Uterus (tissue), 4 donors: ENCODE measurements around the gene MEPE. TPM values are rescaled to one million over a fixed set of nuclear protein-coding genes. Genes with fewer than 3 reads are reported as not detected.

Experiments
- DNase-seq, 2 donors: peaks; one replicate each; pipeline ENCODE4 v3.0.0-alpha.2; 2019 to 2020
- H3K27ac ChIP-seq, 2 donors: fragments of 200-600 bp; sonication (generic); 1 replicate in 1 of 2; 2 replicates in 1 of 2; pipeline ENCODE4 v1.5.1; 2016 to 2018
- H3K27me3 ChIP-seq, 2 donors: fragments of 200-600 bp; sonication (generic); one replicate each; pipeline ENCODE4 v1.5.1; 2018 to 2019; ENCODE audit warnings: control low read depth in 1 of 2
- H3K36me3 ChIP-seq, 2 donors: fragments of 200-600 bp; sonication (generic); one replicate each; pipeline ENCODE4 v1.5.1; 2019; ENCODE audit warnings: control low read depth in 1 of 2
- H3K4me1 ChIP-seq, 2 donors: fragments of 200-600 bp; sonication (generic); one replicate each; pipeline ENCODE4 v1.5.1; 2018 to 2019; ENCODE audit warnings: control low read depth in 1 of 2
- H3K4me3 ChIP-seq, 2 donors: fragments of 200-600 bp; sonication (generic); 1 replicate in 1 of 2; 2 replicates in 1 of 2; pipeline ENCODE4 v1.5.1; 2018 to 2019; ENCODE audit warnings: mild to moderate bottlenecking in 1 of 2
- H3K9me3 ChIP-seq, 2 donors: fragments of 200-600 bp; sonication (generic); one replicate each; pipeline ENCODE4 v1.5.1; 2019; ENCODE audit warnings: control low read depth in 1 of 2
- POLR2A ChIP-seq, 2 donors: fragments of 450-650 bp; IDR thresholded peaks; one replicate each; pipeline ENCODE4 v1.6.1; 2016; ENCODE audit warnings: antibody characterized with exemption in 2 of 2, mild to moderate bottlenecking in 1 of 2, moderate library complexity in 1 of 2
- intact Hi-C: fragments of 100-400 bp; cut with DNase I; formaldehyde crosslinking; loops from one replicate; pipeline ENCODE4 v1.15.1; 2023; ENCODE audit warnings: low total_unique reads
- total RNA-seq, 4 donors: library from RNA; depleted of rRNA in 3 of 4; stranded (reverse); fragments of >200 nt in 3 of 4; gene quantifications; one replicate each; pipeline versions ENCODE4 v1.1.0 to v1.2.4, GENCODE V29; 2014 to 2023
- TF ChIP-seq, protein P1 (sequence below), 4 experiments: fragments of 200-600 bp in 2 of 4; fragments of 450-650 bp in 2 of 4; sonication (generic) in 2 of 4; IDR thresholded peaks; one replicate each; pipeline ENCODE4 v1.5.1; 2016 to 2019; ENCODE audit warnings: antibody characterized with exemption in 4 of 4, mild to moderate bottlenecking in 2 of 4, moderate library complexity in 1 of 4
- donor health status: DM: yes; HTN: yes; CAD: no.

Gene MEPE, protein sequence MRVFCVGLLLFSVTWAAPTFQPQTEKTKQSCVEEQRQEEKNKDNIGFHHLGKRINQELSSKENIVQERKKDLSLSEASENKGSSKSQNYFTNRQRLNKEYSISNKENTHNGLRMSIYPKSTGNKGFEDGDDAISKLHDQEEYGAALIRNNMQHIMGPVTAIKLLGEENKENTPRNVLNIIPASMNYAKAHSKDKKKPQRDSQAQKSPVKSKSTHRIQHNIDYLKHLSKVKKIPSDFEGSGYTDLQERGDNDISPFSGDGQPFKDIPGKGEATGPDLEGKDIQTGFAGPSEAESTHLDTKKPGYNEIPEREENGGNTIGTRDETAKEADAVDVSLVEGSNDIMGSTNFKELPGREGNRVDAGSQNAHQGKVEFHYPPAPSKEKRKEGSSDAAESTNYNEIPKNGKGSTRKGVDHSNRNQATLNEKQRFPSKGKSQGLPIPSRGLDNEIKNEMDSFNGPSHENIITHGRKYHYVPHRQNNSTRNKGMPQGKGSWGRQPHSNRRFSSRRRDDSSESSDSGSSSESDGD
- total RNA-seq: not detected

DNA sequence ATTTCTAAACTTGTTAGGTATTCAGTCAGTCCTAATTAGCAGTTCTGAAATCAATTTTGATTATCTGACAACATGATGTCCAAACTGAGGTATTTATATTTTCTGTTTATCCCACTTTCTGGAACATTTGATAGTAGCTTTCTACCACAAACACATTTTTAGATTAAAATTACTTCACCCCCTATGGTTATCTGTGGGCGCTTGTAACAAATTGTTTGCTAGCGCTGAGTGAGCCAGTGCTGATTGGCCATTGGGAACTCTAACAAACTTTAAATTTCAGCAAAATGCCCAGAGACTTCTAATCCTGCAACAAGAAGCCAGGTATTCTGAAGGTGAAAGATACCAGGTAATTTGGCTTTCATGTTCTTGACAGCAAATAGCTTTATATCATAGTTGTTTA, at the start of gene MEPE:
Gene MEPE (plus strand): TSS at position 301 of the 400 bp plus-strand sequence. CDS start 1,746 bp downstream, outside the sequence.
- no peaks in the 10 kb centered on the region for H3K36me3 ChIP-seq
- no peaks in the 10 kb centered on the region for H3K27me3 ChIP-seq
- no peak within 1 kb of the TSS for H3K27ac ChIP-seq
- H3K4me1 ChIP-seq: no peaks in the 10 kb centered on the region
- intact Hi-C loops: no loop called here
- TF ChIP-seq POLR2A (IDR thresholded peaks at IDR 0.05): no peak
- TF ChIP-seq, protein P1, sequence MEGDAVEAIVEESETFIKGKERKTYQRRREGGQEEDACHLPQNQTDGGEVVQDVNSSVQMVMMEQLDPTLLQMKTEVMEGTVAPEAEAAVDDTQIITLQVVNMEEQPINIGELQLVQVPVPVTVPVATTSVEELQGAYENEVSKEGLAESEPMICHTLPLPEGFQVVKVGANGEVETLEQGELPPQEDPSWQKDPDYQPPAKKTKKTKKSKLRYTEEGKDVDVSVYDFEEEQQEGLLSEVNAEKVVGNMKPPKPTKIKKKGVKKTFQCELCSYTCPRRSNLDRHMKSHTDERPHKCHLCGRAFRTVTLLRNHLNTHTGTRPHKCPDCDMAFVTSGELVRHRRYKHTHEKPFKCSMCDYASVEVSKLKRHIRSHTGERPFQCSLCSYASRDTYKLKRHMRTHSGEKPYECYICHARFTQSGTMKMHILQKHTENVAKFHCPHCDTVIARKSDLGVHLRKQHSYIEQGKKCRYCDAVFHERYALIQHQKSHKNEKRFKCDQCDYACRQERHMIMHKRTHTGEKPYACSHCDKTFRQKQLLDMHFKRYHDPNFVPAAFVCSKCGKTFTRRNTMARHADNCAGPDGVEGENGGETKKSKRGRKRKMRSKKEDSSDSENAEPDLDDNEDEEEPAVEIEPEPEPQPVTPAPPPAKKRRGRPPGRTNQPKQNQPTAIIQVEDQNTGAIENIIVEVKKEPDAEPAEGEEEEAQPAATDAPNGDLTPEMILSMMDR (IDR thresholded peaks at IDR 0.05): no peak
- H3K9me3 ChIP-seq: no peaks in the 10 kb centered on the region
- H3K4me3 ChIP-seq: no peak within 1 kb of the TSS
- no peak for DNase-seq

DNA sequence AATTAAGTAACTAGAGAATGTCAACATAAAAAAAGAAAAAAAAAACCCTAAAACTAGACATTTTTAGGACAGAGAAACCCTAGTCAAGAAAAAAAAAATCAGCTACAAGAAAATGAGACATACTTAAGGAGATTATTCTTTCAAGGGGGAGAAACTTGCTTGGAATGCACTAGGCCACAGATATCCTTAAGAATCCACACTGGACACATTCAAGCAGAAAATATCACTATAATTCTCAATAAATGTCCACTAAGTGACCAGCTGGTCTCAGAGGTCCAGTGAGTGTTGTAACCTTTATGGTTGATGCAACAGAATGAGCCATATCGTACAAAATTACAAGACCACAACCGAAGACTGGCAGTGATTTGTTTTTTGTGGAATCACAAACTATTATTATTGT, 49.0 kb upstream of the MEPE start:
- H3K27ac ChIP-seq: no peak overlapping the region
- intact Hi-C loops: no loop called here

DNA sequence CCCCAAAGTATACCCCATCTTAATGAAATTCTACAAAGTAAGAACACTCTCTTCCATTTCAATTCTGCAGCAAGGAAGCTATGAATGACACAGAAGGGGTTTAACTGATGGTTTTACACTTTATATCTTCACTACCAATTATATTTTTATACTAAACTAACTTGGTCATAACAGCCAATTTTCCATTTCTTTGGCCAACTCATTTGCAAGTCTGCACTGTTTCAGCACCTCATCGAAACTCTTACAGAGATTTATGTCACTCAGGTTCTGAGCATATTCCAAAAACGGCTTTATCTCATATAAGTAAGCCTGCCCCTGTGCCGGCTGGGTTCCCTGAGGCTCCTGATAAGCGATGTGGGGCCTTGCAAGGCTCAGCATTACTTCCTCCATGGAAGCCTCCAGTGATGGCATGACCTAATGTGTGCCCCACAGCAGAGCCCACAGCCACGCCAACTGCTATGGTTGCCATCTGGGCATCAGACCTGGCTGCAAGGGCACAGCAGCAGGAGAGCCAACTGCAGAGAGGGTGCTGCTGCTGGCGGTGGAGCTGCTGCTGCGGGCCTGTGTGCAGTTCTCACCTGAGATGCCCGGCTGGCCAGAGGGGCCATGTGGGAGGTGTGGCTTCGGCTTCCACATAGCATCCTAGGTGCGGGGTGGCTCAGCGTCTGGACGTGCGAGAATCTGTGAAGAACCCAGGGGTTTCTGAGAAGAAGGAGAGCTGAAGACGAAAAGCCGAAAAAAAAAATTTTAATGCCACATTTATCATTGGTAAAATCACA, 46.8 kb upstream of the MEPE start:
- Histone ChIP-seq H3K4me3 (no peak overlapping the region), H3K36me3 (no peaks in the 10 kb centered on the region), H3K9me3 (no peaks in the 10 kb centered on the region), H3K27ac (no peak overlapping the region), H3K27me3 (no peaks in the 10 kb centered on the region), H3K4me1 (no peaks in the 10 kb centered on the region)
- intact Hi-C loops: no loop called here
- TF ChIP-seq, protein P1 (IDR thresholded peaks at IDR 0.05): no peak
- TF ChIP-seq POLR2A (IDR thresholded peaks at IDR 0.05): no peak
- DNase-seq: no peak

More for the DNA sequence above, 49.0 kb upstream of the MEPE start:
- no peaks in the 10 kb centered on the region for H3K4me1 ChIP-seq
- no peaks in the 10 kb centered on the region for H3K9me3 ChIP-seq
- no peak for DNase-seq
- TF ChIP-seq, protein P1 (IDR thresholded peaks at IDR 0.05): no peak
- no peak for TF ChIP-seq POLR2A (IDR thresholded peaks at IDR 0.05)
- no peaks in the 10 kb centered on the region for H3K27me3 ChIP-seq
- H3K36me3 ChIP-seq: no peaks in the 10 kb centered on the region
- no peak overlapping the region for H3K4me3 ChIP-seq

DNA sequence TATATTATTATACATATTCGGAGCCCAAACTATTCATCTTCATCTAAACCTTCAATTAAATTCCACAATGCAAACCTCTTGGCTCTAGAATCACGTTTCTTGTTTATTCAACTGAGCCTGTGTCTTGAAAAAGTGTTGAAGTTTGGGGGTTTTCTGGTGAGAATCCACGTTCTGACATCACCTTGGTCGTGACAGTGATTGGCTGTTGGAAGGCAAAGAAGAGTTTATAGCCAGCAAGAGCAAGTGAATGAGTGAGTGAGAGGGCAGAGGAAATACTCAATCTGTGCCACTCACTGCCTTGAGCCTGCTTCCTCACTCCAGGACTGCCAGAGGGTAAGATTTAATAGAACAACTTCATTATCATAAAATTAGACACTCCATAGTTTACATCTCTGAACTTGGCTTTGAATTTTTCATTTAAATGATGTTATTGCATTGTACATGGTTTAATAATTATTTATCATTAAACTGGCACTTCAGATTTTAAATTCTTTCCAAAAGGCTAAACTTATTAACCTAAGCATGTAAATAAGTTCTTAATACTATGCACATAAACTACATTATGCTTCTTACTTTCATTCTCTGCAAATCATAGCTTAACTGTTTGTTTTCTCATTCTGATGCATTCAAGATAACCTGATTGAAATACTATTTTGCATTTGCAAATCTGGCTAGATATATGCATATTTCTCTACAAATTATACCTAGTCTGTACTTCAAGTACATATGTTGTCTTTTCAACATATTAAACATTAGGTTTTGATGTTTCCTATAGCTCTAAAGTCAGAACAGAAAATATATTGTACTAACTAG, 33.3 kb upstream of the MEPE start, which contains the start of gene IBSP:
Gene IBSP (plus strand): TSS at position 254 of the 813 bp plus-strand sequence. CDS start 2,808 bp downstream, outside the sequence.
- H3K4me1 ChIP-seq: no peaks in the 10 kb centered on the region
- no peak for DNase-seq
- H3K4me3 ChIP-seq: no peak within 1 kb of the TSS
- intact Hi-C loops: no loop called here
- TF ChIP-seq, protein P1 (IDR thresholded peaks at IDR 0.05): no peak
- no peak for TF ChIP-seq POLR2A (IDR thresholded peaks at IDR 0.05)
- no peak within 1 kb of the TSS for H3K27ac ChIP-seq
- no peaks in the 10 kb centered on the region for H3K36me3 ChIP-seq
- no peaks in the 10 kb centered on the region for H3K9me3 ChIP-seq
- H3K27me3 ChIP-seq: no peaks in the 10 kb centered on the region
